BJ (cell line): Measurements from ENCODE around the gene SPEM3. TPM values are rescaled to one million over a fixed set of nuclear protein-coding genes. Genes with fewer than 3 reads are reported as not detected.

Experiments
- CTCF ChIA-PET: fragments of 350-600 bp; formaldehyde crosslinking; extraction: SDS; loops from one replicate; lab custom pipeline; 2021; ENCODE audit warnings: antibody characterized with exemption, inconsistent platforms; lab: Yijun Ruan, JAX
- POLR2A ChIA-PET: fragments of 300-600 bp; sonication (Branson Sonifier 250); formaldehyde crosslinking; extraction: SDS; loops from one replicate; lab custom pipeline; 2021; ENCODE audit warnings: antibody characterized with exemption; lab: Charles Lee
- DNase-seq: peaks from one replicate; pipeline ENCODE4 v3.0.0-alpha.2; 2011; ENCODE audit warnings: low read depth
- H3K27me3 ChIP-seq: 2 replicates; pipeline ENCODE4 v1.6.0; 2011; ENCODE audit warnings: low read length; ENCODE audit not compliant: control insufficient read depth, insufficient read depth
- H3K36me3 ChIP-seq: 2 replicates; pipeline ENCODE4 v1.5.1; 2011; ENCODE audit warnings: low read length; ENCODE audit not compliant: control insufficient read depth, insufficient read depth
- H3K4me3 ChIP-seq: 2 replicates; pipeline ENCODE4 v1.5.1; 2011; ENCODE audit warnings: low read depth, mild to moderate bottlenecking, control low read depth, low read length
- CTCF ChIP-seq: IDR thresholded peaks from 2 replicates; pipeline ENCODE4 v1.5.1; 2011; ENCODE audit warnings: low read depth, mild to moderate bottlenecking, control low read depth, inconsistent platforms, low read length, moderate library complexity; ENCODE audit not compliant: insufficient read depth
- polyA plus RNA-seq: library from polyadenylated mRNA; depleted of rRNA; stranded (reverse); fragments of >200 nt; gene quantifications from 2 replicates; pipeline ENCODE4 v1.2.3, GENCODE V29; 2011

Gene SPEM3
- polyA plus RNA-seq, 1 experiment = not detected

- H3K36me3 ChIP-seq = peaks cover 9% of the 10 kb centered on the region
- peak; percentile 45 for DNase-seq
- no peaks in the 10 kb centered on the region for H3K27me3 ChIP-seq
- ChIA-PET POLR2A (interaction anchor here (0.6 kb wide), 1 partner anchor 10 kb away, joined by 3 read pairs; the partner anchor contains the start of gene TMEM256), CTCF (interaction anchor here (1.4 kb wide), 1 partner anchor 39 kb away, joined by 7 read pairs; no protein-coding TSS in a partner anchor)
- H3K4me3 ChIP-seq = peak within 1 kb of the TSS; percentile 89
- peak; percentile 64 for TF ChIP-seq CTCF
Measured at GRCh38 chr17:7394452-7395191, 34.0 kb upstream of the SPEM3 start, which contains the start of gene PLSCR3. Gene PLSCR3 (minus strand): TSS chr17:7394525. CDS start chr17:7394110, 415 bp downstream.

GRCh38 chr17:7396147-7396546 is 32.5 kb upstream of the SPEM3 start:
- DNase-seq = no peak
- POLR2A ChIA-PET = no interaction called here
- no peaks in the 10 kb centered on the region for H3K27me3 ChIP-seq
- no peak overlapping the region for H3K4me3 ChIP-seq
- CTCF ChIA-PET = no interaction called here
- H3K36me3 ChIP-seq = peaks cover 1% of the 10 kb centered on the region; the same call in 1 of the 2 replicates
- no peak for TF ChIP-seq CTCF

GRCh38 chr17:7398612-7399011 is 30.0 kb upstream of the SPEM3 start:
- Histone ChIP-seq H3K4me3 (no peak overlapping the region), H3K27me3 (no peaks in the 10 kb centered on the region), H3K36me3 (no peaks in the 10 kb centered on the region)
- CTCF ChIA-PET = interaction anchor here (0.6 to 1.8 kb wide), 3 partner anchors 115 to 191 kb away, joined by 3 to 6 read pairs (median 4); no protein-coding TSS in a partner anchor
- POLR2A ChIA-PET = interaction anchor here (0.6 kb wide), 1 partner anchor 77 kb away, joined by 3 read pairs; no protein-coding TSS in a partner anchor
- no peak for DNase-seq
- no peak for TF ChIP-seq CTCF

- DNase-seq = no peak
- ChIA-PET POLR2A (interaction anchor here (0.6 to 1.1 kb wide), 5 partner anchors 48 to 173 kb away, joined by 3 to 11 read pairs (median 6); partner anchors contain the start of gene NEURL4), CTCF (interaction anchor here (0.9 to 4.6 kb wide), 5 partner anchors 14 to 158 kb away, joined by 3 to 22 read pairs (median 6); partner anchors contain the start of genes SENP3 and TMEM95)
- Histone ChIP-seq H3K27me3 (no peaks in the 10 kb centered on the region), H3K36me3 (no peaks in the 10 kb centered on the region), H3K4me3 (peak overlapping the region; percentile 59)
- no peak for TF ChIP-seq CTCF
Measured at GRCh38 chr17:7403043-7403726, 25.5 kb upstream of the SPEM3 start.

GRCh38 chr17:7403727-7403976 is 25.0 kb upstream of the SPEM3 start:
- POLR2A ChIA-PET = interaction anchor here (0.6 to 1.1 kb wide), 13 partner anchors 9 to 172 kb away, joined by 3 to 11 read pairs (median 6); partner anchors contain the start of genes NEURL4, PLSCR3 and POLR2A
- no peak for DNase-seq
- CTCF ChIA-PET = interaction anchor here (0.6 to 4.6 kb wide), 6 partner anchors 15 to 157 kb away, joined by 3 to 22 read pairs (median 6); partner anchors contain the start of genes SENP3 and TMEM95
- TF ChIP-seq CTCF = no peak
- 0 out of 2 replicates have a peak, but pooled peaks cover 1% of the 10 kb centered on the region for H3K36me3 ChIP-seq
- H3K4me3 ChIP-seq = peak overlapping the region; percentile 59
- no peaks in the 10 kb centered on the region for H3K27me3 ChIP-seq
